H54 (cell line): ENCODE measurements around the gene RBCK1.

ENCODE experiments used
- DNase-seq: peaks from one replicate; pipeline ENCODE4 v3.0.0; 2011; ENCODE audit warnings: low spot score, mixed read lengths; ENCODE audit not compliant: insufficient read length
- FAIRE-seq: peaks from 3 replicates; lab custom pipeline; 2011; peaks lifted over from hg19 to GRCh38; lab: Jason Lieb, UNC
- POLR2A ChIP-seq: IDR thresholded peaks from 2 replicates; pipeline ENCODE4 v1.6.1; 2011; ENCODE audit warnings: low read depth, mild to moderate bottlenecking, low read length

RBCK1 gene

GRCh38 chr20:397432-398237 lies 10.5 kb upstream of the RBCK1 start:
- DNase-seq: no peak
- TF ChIP-seq POLR2A: no peak
- FAIRE-seq: no peak

DNA sequence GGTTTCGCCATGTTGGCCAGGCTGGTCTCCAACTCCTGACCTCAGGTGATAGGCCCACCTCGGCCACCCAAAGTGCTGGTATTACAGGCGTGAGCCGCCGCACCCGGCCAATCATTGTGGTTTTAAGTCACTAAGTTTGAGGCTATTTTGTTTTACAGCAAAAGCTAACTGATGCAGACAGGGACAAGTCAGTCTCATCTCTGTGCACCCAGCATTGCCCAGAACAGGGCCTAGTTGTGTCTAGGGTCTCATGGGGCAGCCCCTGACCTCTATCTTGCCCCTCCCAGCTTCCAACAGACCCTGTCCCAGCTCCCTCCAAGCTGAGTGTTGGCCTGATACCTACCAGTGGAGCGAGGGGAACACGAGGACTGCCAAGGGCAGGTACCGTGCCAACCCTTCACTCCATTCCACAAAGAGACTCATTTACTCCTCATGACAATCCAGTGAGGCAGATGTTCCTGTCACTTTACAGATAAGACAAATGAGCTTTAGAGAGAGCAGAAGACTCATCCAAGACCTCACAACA lies 8.9 kb upstream of the RBCK1 start:
- TF ChIP-seq POLR2A: no peak
- FAIRE-seq: no peak

DNA sequence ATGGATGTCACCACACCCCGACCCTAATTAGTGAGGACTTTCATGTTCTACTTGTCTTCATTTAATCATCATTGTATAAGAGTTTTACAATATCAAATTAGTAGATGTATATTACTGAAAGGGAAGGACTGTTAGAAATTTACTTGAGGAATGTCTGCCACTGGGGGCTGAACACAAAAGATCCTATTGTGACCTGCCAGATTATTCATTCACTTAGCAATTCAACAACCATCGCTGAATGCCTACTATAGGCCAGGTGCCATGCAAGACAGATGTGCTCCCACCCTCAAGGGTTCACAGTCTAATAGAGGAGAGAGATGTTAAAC lies 8.0 kb upstream of the RBCK1 start:
- FAIRE-seq (no peak), DNase-seq (no peak)
- no peak for TF ChIP-seq POLR2A

More for the DNA sequence above, 8.9 kb upstream of the RBCK1 start:
- DNase-seq: no peak

DNA sequence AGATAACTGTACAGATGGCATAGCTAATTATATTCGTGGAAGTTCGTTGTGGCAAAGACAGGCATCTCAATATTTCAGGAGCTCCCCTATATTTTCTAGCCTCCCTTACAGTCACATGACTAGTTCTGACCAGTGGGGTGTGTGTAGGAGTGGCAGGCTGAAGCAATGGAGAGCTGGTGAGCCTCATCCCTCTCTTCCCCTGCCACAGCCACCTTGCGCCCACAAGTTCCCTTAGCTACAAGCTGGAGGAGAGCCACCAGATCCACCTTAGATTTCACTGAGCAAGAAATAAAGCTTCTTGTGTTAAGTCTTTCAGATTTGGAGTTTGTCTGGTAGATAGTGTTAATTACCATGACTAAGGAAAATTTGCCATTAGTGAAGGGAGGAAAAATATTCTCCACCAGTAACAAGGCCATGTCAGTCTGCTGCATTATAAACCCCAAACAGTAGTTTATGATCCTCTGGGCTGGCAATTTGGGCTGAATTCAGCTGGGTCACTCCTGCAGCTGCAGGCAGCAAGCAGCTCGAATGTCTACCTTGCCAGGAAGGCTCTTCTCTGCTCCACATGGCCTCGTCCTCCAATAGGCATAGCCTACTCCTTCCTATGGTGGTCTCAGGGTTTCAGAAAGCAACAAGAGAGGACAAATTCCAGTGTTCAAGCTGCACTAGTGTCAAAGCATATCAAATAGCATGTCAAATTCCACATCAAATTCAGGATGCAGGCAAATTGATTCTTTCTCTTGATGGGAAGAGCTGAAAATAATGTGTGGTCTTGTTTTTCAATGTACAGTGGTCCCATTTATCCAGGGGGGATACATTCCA lies 7.4 kb upstream of the RBCK1 start:
- DNase-seq: no peak
- no peak for FAIRE-seq
- no peak for TF ChIP-seq POLR2A

DNA sequence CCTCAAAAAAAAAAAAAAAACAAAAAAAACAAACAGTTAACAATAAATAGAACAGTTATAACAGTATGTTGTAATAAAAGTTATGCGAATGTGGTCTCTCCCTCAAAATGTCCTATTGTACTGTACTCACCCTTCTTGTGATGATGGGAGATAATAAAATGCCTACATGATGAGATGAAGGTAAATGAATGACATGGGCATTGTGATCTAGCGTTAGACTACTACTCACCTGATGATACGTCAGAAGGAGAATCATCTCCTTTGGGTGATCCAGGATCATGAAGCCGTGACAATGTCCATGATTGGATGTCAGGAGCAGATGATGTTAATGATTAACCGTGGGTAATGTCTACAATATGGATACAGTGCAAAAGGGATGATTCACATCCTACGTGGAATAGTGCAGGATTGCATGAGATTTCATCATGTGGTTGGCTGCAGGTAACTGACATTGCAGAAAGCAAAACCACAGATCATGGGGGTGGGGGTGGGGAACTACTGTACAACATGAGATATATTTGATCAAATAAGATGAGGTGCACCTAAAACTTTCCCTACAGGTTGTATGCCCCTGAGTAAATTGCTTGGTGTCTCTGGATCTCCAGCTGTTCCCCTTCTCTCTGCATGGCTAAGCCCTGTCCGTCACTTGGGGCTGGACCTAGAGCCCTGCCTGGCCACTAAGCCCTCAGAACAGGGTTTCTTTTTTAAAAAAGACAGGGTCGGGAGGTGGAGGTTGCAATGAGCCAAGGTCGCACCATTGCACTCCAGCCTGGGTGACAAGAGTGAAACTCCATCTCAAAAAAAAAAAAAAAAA lies 6.2 kb upstream of the RBCK1 start:
- DNase-seq: no peak
- FAIRE-seq: no peak
- TF ChIP-seq POLR2A: no peak

DNA sequence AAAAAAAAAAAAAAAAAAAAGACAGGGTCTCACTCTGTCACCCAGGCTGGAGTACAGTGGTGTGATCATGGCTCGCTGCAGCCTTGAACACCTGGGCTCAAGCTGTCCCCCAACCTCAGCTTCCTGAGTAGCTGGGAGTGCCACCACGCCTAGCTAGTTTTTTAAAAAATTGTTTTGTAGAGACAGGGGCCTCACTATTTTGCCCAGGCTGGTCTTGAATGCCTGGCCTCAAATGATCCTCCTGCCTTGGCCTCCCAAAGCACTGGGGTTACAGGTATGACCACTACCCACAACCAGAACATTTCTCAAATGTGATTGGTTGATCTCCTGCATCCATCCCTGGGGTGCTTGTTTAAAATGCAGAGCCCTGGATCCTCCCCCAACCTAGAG lies 5.6 kb upstream of the RBCK1 start:
- FAIRE-seq (no peak), DNase-seq (no peak)
- TF ChIP-seq POLR2A: no peak

GRCh38 chr20:402898-403581 lies 5.1 kb upstream of the RBCK1 start:
- FAIRE-seq: no peak
- no peak for TF ChIP-seq POLR2A
- no peak for DNase-seq

GRCh38 chr20:403582-403957 lies 4.5 kb upstream of the RBCK1 start:
- FAIRE-seq (no peak), DNase-seq (no peak)
- no peak for TF ChIP-seq POLR2A

GRCh38 chr20:404088-404487 lies 4.0 kb upstream of the RBCK1 start:
- no peak for TF ChIP-seq POLR2A
- DNase-seq (no peak), FAIRE-seq (no peak)

- TF ChIP-seq POLR2A: no peak
- no peak for DNase-seq
- FAIRE-seq: no peak
Measured at GRCh38 chr20:406200-407132, 1.6 kb upstream of the RBCK1 start.

GRCh38 chr20:407133-407952 lies 756 bp upstream of the RBCK1 start:
- DNase-seq (peak; percentile 91), FAIRE-seq (no peak)
- peak; percentile 80 for TF ChIP-seq POLR2A
